ENCODE data around the gene CTIF.

CTIF gene

DNA sequence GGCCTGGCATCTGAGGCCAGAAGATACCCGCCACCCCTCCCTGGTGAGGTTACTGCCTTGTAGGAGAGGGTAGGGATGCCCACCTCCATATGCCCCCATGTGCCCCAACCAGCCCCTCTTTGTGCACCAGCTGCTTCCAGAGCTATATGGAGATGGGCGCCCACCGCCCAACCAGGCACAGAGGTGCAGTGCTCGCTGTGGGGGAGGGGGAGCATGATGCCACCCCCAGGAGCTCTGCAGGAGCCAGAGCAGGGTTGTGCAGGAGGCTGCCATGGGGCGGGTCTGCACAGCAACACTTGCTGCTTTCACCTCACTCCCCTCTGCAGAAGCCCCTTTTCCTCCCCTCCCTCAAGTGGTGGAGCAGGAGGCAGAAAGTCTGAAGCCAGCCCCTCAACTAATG, 237.3 kb downstream of the CTIF start:
- no peak for DNase-seq (ENCODE audit: low read depth in 2 of 2)

DNA sequence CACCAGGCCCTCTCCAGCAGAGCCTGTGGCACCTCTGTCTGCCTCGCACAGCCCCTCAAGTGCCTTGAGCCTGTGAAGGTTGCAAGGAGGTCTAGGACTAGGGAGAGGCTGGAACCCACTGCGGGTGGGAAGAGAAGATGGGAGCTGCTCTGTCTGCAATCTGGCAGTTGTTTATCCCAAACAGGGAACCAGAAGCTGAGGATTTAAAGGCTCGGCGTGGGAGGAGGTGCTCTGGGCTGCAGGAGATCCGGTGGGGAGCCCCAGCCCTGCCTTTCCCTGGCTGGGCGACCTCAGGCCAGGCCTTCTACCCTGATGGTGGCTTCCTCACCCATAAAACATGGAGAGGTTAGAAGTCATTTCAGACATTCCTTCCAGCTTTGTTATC, 237.8 kb downstream of the CTIF start:
- DNase-seq (ENCODE audit: low read depth in 2 of 2), result no peak

- peak; percentile 36 to 42 for DNase-seq (ENCODE audit: low read depth in 2 of 2)
Measured at GRCh38 chr18:48777026-48777743, 238.4 kb downstream of the CTIF start.

DNA sequence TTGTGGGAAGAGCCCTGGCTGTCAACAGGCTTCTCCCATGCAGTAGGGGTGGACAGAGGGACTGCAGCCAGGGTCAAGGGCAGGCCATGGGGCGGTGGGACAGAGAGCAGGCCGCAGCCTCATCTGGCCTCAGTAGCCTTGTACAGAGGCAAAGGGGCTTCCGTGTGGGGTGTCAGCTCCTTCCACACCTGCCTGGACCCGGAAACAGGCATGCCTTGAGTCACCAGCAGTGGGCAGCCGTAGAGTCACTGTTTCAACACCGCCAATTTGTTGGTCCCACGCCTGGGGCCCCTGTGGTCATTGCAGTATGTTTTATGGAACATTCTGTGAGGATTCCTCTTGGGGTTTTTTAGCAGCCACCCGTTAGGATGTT, 238.9 kb downstream of the CTIF start:
- no peak for DNase-seq (ENCODE audit: low read depth in 2 of 2)

DNA sequence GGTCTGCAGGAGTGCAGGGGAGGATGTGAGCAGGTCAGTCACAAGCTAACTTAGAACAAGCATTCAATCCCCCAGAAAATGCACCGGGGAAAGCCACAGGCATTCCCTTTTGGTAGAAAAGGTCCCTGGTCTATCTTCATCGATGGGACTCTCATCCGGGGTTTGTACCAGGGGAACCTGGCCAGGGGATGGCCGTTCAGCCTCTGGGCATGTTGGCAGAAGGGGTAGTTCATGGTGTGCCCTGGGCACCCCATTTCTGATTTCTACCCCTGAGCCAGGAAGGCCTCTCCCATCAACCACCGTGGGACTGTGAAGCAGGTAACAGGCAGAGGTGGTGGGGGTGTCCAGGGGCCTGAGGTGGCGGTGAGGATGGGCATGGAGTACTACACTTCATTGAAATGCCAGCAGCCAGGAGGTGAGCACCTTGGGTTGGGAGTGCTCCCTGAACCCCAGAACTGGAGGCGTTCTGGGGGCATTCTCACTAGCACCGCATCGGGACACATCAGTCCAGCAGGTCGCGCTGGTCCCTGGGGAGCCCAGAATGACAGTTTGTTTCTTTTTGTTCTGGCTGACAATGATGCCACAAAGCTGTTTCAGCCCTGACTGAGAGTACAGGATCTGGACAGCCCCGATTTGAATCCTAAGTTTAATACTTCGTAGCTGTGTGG, 239.6 kb downstream of the CTIF start:
- DNase-seq (ENCODE audit: low read depth in 2 of 2), result no peak

- DNase-seq (ENCODE audit: low read depth in 2 of 2), result no peak
Measured at GRCh38 chr18:48779462-48779861, 240.6 kb downstream of the CTIF start.

- DNase-seq (ENCODE audit: low read depth in 2 of 2), result no peak
Measured at GRCh38 chr18:48780201-48780912, 241.5 kb downstream of the CTIF start.

GRCh38 chr18:48780913-48781162, 242.0 kb downstream of the CTIF start:
- DNase-seq (ENCODE audit: low read depth in 2 of 2), result no peak

DNA sequence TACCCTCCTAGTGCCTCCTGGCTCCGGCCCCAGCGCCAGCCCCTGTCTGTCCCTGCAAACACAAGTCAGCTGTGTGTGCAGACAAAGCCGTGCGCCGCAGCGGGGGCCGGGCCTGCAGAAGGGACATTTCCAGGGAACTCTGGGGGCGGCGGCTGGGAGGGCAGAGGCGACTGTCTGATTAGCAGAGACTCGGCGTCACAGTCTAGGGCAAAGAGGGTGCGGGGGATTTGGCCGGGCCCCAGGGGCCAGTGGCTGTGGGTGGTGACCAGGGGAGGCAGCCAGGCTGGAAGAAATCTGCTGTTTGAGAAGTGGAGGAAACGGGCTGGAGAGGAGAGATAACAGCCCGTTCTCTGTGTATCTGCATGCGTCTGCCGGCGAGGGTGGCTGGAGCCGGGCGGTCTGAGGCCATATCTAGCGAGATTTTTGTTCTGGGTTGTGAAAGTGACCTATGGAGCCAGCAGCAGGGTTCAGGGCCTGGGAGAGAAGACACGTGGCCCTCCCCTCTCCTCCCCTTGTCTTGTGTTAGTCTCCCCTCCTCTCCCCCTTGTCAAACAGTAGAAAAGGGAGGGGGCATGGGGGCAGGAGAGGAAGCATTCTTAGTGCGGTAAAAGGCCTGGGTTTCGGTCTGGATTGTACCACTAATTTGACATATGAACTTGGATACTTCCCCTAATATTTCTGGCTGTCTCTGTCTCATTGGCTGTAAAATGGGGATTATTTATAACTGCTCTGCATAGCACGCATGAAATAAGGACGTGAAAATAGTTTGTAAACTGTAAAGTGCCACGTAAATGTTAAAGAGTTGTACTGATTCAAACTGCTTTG, 242.5 kb downstream of the CTIF start:
- no peak for DNase-seq (ENCODE audit: low read depth in 2 of 2)

DNA sequence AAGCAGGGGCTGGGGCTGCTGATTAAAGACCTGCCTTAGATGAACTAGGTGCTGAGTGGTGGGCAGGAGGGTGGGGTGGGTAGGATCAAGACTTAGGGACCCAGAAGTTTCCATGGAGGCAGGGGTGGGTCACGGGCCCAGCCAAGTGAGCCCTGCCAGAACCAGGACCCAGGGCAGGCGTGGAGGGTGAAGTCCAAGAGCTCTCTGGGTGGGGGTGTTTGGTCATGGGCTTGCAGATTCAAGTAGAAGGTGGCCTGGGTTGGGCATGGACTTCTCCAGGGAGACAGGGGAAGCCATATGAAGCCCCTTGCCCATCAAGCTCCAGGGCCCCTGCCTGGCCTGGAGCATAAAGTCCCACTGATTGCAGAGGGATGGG, 243.1 kb downstream of the CTIF start:
- DNase-seq (ENCODE audit: low read depth in 2 of 2), result no peak

GRCh38 chr18:48782381-48782861, 243.6 kb downstream of the CTIF start:
- DNase-seq (ENCODE audit: low read depth in 2 of 2), result no peak

GRCh38 chr18:48783616-48784520, 245.0 kb downstream of the CTIF start:
- no peak for DNase-seq (ENCODE audit: low read depth in 2 of 2)

- no peak for DNase-seq (ENCODE audit: low read depth in 2 of 2)
Measured at GRCh38 chr18:48784656-48785055, 245.8 kb downstream of the CTIF start.

DNA sequence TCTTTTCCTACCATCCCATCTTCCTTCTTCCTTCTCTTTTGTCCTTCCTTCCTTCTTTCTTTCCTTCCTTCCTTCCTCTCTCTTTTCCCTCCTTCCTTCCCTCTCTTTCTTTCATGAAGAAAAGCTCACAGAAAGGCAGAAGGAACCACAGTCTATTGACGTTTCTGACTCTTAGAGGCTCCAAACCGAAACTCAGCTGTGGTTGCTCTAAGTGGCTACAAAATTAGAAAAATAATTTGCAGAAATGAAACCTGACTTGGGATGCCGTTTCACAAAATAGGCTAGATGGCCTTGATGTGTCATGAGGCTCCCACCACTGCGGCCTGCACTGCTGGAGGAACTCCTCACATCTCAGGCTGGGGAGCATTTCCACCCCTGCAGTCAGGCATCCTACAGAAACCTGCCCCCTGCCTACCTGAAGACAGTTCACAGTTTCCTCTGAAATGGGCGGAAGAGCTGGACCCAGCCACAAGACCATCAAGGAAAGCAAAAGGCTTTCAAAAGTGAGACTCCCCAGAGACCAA, 246.3 kb downstream of the CTIF start:
- no peak for DNase-seq (ENCODE audit: low read depth in 2 of 2)

DNA sequence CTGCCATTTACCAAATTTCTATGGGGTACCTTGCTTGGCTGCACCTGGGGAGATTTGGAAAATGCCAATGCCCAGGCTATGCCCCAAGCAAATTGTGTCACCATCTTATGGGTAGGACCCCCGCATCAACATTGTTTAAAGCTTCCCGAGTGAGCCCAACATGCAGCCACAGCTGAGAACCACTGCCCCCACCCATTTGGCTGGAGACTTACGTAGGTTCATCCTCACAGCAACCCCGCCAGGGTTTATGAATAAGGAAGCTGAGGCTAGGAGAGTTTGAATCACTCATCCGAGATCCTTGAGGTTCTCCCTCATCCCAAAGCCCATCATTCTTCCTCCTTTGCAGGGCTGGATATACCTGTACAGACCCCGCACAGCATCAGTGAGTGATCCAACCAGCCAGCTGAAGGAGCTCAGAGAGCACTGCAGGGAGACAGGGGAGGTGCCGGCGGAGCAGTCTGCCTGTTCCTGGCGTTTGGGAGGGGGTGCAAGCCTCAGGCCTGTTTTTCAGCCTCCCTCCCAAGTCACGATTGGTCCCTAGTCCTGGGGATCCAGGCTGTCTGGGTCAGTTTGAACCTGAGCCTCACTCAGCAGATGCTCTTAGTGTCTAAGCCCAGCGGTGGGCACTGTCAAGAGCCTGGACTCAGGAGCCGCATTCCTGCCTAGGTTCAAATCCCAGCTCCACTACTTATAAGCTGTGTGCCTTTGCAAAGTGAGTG, 247.1 kb downstream of the CTIF start:
- DNase-seq (ENCODE audit: low read depth in 2 of 2), result no peak

DNA sequence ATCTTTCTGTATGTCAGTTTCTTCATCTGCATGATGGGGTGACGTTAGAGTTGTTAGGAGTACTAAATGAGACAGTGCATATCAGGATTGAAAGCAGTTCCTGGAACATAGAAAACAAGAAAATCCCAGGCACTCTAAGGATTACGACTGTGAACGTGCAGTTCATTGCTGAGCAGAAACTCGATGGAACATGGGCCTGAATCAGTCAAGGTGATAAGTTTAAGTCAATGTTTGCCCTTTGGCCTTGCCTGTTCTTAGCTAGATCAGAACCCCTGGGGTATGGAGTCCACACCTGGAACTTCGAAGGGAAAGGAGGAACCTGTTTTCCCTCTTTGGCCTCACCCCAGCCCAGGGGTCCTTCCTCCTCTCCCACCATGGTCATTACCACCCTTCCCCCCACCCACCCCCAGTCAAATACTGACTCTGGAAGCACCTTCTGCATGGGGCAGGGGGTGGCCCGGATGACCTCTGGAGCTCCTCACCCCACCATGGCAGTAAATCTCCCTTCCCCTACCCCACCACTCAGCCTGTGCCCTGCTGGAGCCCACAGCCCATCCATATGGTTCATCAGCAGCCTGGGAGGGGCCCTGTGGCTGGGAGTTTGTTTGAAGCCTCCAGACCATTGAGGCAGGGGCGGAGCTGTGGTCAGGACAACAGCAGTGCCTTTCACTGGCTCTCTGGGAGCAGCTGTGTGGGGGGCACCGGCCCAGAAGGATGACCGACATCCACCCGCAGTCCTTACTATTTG, 247.8 kb downstream of the CTIF start:
- no peak for DNase-seq (ENCODE audit: low read depth in 2 of 2)

- DNase-seq (ENCODE audit: low read depth in 2 of 2), result no peak
Measured at GRCh38 chr18:48787203-48788151, 248.6 kb downstream of the CTIF start.

DNA sequence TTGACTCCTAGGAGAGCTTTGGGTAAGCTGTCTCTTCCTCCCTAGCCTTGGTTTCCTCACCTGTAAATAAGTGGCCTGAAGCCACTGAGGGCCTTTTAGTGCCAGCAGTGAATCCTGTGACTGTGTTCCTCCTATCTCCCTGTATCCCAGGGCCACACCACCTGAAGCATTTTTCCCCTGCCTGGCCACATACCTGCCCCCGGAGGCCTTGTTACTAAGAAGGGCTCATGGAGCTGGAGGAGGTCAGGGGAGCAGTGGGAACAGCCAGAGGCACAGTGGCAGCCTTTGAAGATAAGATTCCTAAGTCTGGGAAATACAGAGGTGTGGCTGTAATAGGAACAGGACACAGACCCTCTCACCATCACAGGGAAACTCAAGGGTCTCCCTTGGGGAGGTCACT, 249.5 kb downstream of the CTIF start:
- DNase-seq (ENCODE audit: low read depth in 2 of 2), result no peak

Data from stimulated activated CD8-positive, alpha-beta memory T cell treated with anti-CD3 and anti-CD28 coated beads, Interleukin-2, amount 100 ng/mL, for 1 hour (primary cell).